ENCODE data around the gene CDH13. TPM values are rescaled to one million over a fixed set of nuclear protein-coding genes. Genes with fewer than 3 reads are reported as not detected.

The CDH13 gene
- total and polyA plus RNA-seq, 9 of the 15 experiments (the other 6 are each of a cell fraction or from before 2014, with no cell fraction given): 0.03 TPM; not detected in 8

DNA sequence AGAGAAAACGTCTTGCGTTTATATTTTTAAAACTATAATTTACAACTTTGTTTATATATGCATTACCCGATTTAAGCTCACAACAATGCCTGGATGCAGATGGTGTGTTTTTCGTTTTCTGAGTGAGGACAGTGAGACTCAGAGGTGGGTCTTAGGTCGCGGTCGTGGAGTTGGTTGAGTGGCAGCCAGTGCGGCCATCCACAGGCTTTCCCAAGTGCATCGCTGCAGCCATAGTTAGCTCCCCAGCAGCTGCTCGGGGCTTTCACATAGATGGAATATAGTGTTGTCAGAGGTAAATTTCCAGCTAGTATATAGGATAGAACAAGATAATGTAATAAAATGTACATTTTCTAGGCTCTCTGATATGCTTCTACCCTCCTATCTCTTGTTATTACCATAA is 417.8 kb downstream of the CDH13 start:
- POLR2A ChIA-PET: no interaction called here

More for the DNA sequence above, 417.8 kb downstream of the CDH13 start:
- H3K9me1 ChIP-seq (ENCODE audit: control insufficient read depth, insufficient read depth, low read length): no peaks in the 10 kb centered on the region
- H3K9me3 ChIP-seq (replicated peaks; ENCODE audit: control insufficient read depth, insufficient read depth, low read depth, low read length): no peaks in the 10 kb centered on the region; the same call in 1 of the 2 replicates
- no peak for DNase-seq (ENCODE audit: extremely low read depth in 1 of 4, low spot score in 3 of 4)
- no peaks in the 10 kb centered on the region for H4K20me1 ChIP-seq (replicated peaks; ENCODE audit: control insufficient read depth, insufficient read depth, low read length)
- CTCF ChIA-PET (ENCODE audit: low intra/inter-chr PET ratio): no interaction called here
- no peak for FAIRE-seq
- under 1% methylated on average over 10 of the region's 10 CpGs for WGBS (ENCODE audit: insufficient coverage, low coverage, missing lambda C conversion rate)
- ATAC-seq: no peak
- BruUV-seq (replicated peaks): no TSS peak
- H3K27me3 ChIP-seq (ENCODE audit: control insufficient read depth in 2 of 2, insufficient read depth in 2 of 2, low read length in 2 of 2): no peaks in the 10 kb centered on the region
- no peak overlapping the region for H3K4me3 ChIP-seq
- H3K36me3 ChIP-seq (ENCODE audit: control insufficient read depth, insufficient read depth, low read length): no peaks in the 10 kb centered on the region
- H3K27ac ChIP-seq (ENCODE audit: extremely low read depth, low read depth, low read length): no peak overlapping the region
- H3K79me2 ChIP-seq (ENCODE audit: control insufficient read depth, insufficient read depth, low read length): no peaks in the 10 kb centered on the region
- no peak overlapping the region for H3K4me2 ChIP-seq (ENCODE audit: insufficient read depth, low read length)
- TF ChIP-seq SETDB1 (IDR thresholded peaks at IDR 0.05; ENCODE audit: low read length) (no peak), SNRNP70 (optimal IDR thresholded peaks at IDR 0.05; ENCODE audit: low read depth, low read length) (no peak), MTA2 (IDR thresholded peaks at IDR 0.05; ENCODE audit: low read depth) (no peak), FOXK2 (conservative IDR thresholded peaks at IDR 0.05 in 1 of 2, IDR thresholded peaks at IDR 0.05 in 1 of 2; ENCODE audit: low read depth in 2 of 2) (no peak), NCOA1 (IDR thresholded peaks at IDR 0.05; ENCODE audit: low read depth) (no peak)
- TF ChIP-seq, protein P1, sequence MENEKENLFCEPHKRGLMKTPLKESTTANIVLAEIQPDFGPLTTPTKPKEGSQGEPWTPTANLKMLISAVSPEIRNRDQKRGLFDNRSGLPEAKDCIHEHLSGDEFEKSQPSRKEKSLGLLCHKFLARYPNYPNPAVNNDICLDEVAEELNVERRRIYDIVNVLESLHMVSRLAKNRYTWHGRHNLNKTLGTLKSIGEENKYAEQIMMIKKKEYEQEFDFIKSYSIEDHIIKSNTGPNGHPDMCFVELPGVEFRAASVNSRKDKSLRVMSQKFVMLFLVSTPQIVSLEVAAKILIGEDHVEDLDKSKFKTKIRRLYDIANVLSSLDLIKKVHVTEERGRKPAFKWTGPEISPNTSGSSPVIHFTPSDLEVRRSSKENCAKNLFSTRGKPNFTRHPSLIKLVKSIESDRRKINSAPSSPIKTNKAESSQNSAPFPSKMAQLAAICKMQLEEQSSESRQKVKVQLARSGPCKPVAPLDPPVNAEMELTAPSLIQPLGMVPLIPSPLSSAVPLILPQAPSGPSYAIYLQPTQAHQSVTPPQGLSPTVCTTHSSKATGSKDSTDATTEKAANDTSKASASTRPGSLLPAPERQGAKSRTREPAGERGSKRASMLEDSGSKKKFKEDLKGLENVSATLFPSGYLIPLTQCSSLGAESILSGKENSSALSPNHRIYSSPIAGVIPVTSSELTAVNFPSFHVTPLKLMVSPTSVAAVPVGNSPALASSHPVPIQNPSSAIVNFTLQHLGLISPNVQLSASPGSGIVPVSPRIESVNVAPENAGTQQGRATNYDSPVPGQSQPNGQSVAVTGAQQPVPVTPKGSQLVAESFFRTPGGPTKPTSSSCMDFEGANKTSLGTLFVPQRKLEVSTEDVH (IDR thresholded peaks at IDR 0.05; ENCODE audit: low read depth, partially characterized antibody): no peak
- no peak overlapping the region for H2AFZ ChIP-seq (ENCODE audit: low read depth, low read length)
- in situ Hi-C loops (cut with MboI): no loop called here
- H3K4me1 ChIP-seq (replicated peaks in 1 of 2; ENCODE audit: control insufficient read depth in 2 of 2, insufficient read depth in 2 of 2, low read length in 2 of 2): no peaks in the 10 kb centered on the region
- no peak overlapping the region for H3K9ac ChIP-seq (ENCODE audit: insufficient read depth in 1 of 2, low read depth in 2 of 2, low read length in 2 of 2)
- intact Hi-C loops (cut with micrococcal nuclease): no loop called here

Measured in K562 (cell line).